GM08714 (cell line): ENCODE results near the gene CGGBP1.

Experiments
- H3K4me3 ChIP-seq: fragments of 200-500 bp; sonication (Bioruptor generic); 2 replicates; pipeline ENCODE4 v1.5.1; 2014; ENCODE audit warnings: mild to moderate bottlenecking, low read length, inconsistent platforms
- ZNF274 ChIP-seq: IDR thresholded peaks from 2 replicates; pipeline ENCODE4 v1.6.1; 2012; ENCODE audit warnings: mild to moderate bottlenecking, low read depth, low read length

CGGBP1 gene

GRCh38 chr3:88057630-88058305 lies 1.0 kb downstream of the CGGBP1 start:
- TF ChIP-seq ZNF274 = no peak
- peak overlapping the region; percentile 100 for H3K4me3 ChIP-seq

GRCh38 chr3:88046766-88047165 lies 12.0 kb downstream of the CGGBP1 start:
- H3K4me3 ChIP-seq = no peak overlapping the region
- no peak for TF ChIP-seq ZNF274

- no peak overlapping the region for H3K4me3 ChIP-seq
These were observed 14.4 kb downstream of the CGGBP1 start for GRCh38 chr3:88044411-88044810.

GRCh38 chr3:88041005-88041404 lies 17.8 kb downstream of the CGGBP1 start:
- TF ChIP-seq ZNF274 = no peak

More at GRCh38 chr3:88044411-88044810, 14.4 kb downstream of the CGGBP1 start:
- no peak for TF ChIP-seq ZNF274

GRCh38 chr3:88040529-88040928 lies 18.3 kb downstream of the CGGBP1 start:
- no peak overlapping the region for H3K4me3 ChIP-seq
- TF ChIP-seq ZNF274 = no peak

More at GRCh38 chr3:88041005-88041404, 17.8 kb downstream of the CGGBP1 start:
- H3K4me3 ChIP-seq = no peak overlapping the region

GRCh38 chr3:88038566-88038965 lies 20.2 kb downstream of the CGGBP1 start:
- no peak for TF ChIP-seq ZNF274
- no peak overlapping the region for H3K4me3 ChIP-seq

- H3K4me3 ChIP-seq = no peak overlapping the region
- no peak for TF ChIP-seq ZNF274
These were observed 22.6 kb downstream of the CGGBP1 start for GRCh38 chr3:88036221-88036620.

GRCh38 chr3:88034491-88035275 lies 24.1 kb downstream of the CGGBP1 start:
- no peak overlapping the region for H3K4me3 ChIP-seq
- TF ChIP-seq ZNF274 = no peak

GRCh38 chr3:88033808-88034207 lies 25.0 kb downstream of the CGGBP1 start:
- TF ChIP-seq ZNF274 = no peak
- H3K4me3 ChIP-seq = no peak overlapping the region

GRCh38 chr3:88033079-88033478 lies 25.7 kb downstream of the CGGBP1 start:
- H3K4me3 ChIP-seq = no peak overlapping the region
- TF ChIP-seq ZNF274 = no peak

- peak overlapping the region; percentile 35; the same call in 1 of the 2 replicates for H3K4me3 ChIP-seq
- TF ChIP-seq ZNF274 = no peak
These were observed 26.6 kb downstream of the CGGBP1 start for GRCh38 chr3:88032245-88032644.

- no peak for TF ChIP-seq ZNF274
- peak overlapping the region; percentile 35; the same call in 1 of the 2 replicates for H3K4me3 ChIP-seq
These were observed 27.1 kb downstream of the CGGBP1 start for GRCh38 chr3:88031642-88032077.

GRCh38 chr3:88030210-88030609 lies 28.6 kb downstream of the CGGBP1 start:
- no peak for TF ChIP-seq ZNF274
- no peak overlapping the region for H3K4me3 ChIP-seq

- TF ChIP-seq ZNF274 = no peak
- no peak overlapping the region for H3K4me3 ChIP-seq
These were observed 29.9 kb downstream of the CGGBP1 start for GRCh38 chr3:88028876-88029275.

- no peak overlapping the region for H3K4me3 ChIP-seq
- no peak for TF ChIP-seq ZNF274
These were observed 33.7 kb downstream of the CGGBP1 start for GRCh38 chr3:88025001-88025552.
